ENCODE data around the gene MCU. TPM values are rescaled to one million over a fixed set of nuclear protein-coding genes. Genes with fewer than 3 reads are reported as not detected.

The MCU gene
- total RNA-seq, 4 donors from 2014 or later: 14.1 to 18.1 (median 15.8) TPM

DNA sequence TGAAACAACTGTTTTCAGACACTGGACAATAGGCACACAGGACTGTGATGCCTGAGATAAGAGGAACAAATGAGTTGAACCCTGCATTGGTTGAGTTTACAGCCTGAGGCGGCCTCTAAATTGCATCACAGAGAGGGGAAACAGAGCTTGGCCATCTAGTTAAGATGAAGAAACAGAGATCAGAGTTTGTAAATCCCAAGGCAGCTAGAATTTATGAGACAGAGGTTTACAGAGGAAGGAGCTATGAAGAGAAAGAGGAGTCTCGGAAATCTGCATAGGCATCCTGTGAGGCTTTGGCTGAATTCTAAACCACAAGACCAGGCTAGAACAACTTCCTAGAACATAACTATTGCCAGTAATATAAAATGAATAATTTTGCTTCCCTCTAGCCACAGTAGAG lies 160.6 kb downstream of the MCU start:
- TF ChIP-seq, protein P1, sequence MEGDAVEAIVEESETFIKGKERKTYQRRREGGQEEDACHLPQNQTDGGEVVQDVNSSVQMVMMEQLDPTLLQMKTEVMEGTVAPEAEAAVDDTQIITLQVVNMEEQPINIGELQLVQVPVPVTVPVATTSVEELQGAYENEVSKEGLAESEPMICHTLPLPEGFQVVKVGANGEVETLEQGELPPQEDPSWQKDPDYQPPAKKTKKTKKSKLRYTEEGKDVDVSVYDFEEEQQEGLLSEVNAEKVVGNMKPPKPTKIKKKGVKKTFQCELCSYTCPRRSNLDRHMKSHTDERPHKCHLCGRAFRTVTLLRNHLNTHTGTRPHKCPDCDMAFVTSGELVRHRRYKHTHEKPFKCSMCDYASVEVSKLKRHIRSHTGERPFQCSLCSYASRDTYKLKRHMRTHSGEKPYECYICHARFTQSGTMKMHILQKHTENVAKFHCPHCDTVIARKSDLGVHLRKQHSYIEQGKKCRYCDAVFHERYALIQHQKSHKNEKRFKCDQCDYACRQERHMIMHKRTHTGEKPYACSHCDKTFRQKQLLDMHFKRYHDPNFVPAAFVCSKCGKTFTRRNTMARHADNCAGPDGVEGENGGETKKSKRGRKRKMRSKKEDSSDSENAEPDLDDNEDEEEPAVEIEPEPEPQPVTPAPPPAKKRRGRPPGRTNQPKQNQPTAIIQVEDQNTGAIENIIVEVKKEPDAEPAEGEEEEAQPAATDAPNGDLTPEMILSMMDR (IDR thresholded peaks at IDR 0.05; ENCODE audit: low read depth): no peak

DNA sequence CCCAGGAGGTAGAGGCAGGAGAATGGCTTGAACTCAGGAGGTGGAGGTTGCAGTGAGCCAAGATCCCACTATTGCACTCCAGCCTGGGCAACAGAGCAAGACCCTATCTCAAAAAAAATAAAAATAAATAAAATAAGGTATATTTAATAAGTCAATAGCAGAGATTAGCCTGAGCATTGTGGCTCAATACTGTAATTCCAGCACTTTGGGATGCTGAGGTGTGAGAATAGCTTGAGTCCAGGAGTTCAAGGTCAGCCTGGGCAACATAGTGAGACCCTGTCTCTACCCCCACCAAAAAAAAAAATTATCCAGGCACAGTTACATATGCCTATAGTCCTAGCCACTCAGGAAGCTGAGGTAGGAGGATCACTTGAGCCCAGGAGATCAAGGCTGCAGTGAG lies 163.2 kb downstream of the MCU start:
- TF ChIP-seq, protein P1 (IDR thresholded peaks at IDR 0.05; ENCODE audit: low read depth): no peak

DNA sequence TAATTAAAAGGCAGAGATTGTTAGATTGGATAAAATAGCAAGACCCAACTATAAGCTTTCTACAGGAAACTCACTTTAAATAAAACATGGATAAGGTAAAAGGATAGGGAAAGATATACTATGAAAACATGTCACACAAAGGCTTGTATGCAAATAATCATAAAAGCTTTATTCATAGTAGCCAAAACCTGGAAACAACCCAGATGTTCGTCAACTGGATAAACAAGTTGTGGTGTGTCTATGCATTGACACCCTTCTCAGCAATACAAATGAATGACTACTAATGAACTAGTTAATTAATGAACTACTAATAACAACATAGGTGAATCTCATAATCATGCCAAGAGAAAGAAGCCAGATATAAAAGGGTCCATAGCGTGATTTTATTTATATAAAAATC lies 163.8 kb downstream of the MCU start:
- TF ChIP-seq, protein P1 (IDR thresholded peaks at IDR 0.05; ENCODE audit: low read depth): no peak

DNA sequence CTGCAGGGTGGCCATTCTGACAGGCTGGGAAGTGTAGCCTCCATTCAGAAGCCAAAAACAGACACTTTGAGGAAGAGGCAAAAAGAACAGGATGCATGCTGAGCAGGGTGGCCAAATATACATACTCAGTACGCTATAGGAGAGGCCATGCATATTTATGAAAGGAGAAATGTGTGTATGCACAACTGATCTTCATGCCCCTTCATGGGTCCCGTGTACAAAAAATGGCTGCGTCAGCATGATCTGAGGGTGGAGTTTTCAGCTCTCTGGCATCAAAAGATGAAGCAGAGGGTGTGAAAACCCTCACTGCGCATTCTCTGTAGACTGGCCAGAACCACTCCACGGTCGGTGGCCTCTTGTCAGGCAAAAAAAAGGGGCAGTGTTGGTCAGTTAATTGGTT lies 166.1 kb downstream of the MCU start:
- TF ChIP-seq, protein P1 (IDR thresholded peaks at IDR 0.05; ENCODE audit: low read depth): no peak

DNA sequence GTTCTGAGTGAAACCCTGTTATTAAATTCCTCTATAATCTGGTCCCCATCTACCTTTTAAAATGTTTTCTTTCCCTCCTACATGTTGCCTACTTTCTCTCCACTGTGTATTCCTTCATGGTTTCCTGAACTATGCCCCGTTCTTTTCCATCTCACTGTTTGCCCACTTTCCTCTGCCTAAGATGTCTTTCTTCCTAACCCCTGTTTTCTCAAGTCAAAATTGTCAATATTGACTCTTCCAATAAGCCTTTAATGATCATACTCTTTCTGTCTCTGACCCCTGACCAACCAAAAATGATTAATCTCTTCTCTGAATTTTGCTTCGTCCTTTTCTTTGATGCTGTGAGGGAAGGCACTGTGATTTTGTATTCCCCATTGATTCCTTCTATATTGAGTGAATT lies 171.0 kb downstream of the MCU start:
- TF ChIP-seq, protein P1 (IDR thresholded peaks at IDR 0.05; ENCODE audit: low read depth): no peak

DNA sequence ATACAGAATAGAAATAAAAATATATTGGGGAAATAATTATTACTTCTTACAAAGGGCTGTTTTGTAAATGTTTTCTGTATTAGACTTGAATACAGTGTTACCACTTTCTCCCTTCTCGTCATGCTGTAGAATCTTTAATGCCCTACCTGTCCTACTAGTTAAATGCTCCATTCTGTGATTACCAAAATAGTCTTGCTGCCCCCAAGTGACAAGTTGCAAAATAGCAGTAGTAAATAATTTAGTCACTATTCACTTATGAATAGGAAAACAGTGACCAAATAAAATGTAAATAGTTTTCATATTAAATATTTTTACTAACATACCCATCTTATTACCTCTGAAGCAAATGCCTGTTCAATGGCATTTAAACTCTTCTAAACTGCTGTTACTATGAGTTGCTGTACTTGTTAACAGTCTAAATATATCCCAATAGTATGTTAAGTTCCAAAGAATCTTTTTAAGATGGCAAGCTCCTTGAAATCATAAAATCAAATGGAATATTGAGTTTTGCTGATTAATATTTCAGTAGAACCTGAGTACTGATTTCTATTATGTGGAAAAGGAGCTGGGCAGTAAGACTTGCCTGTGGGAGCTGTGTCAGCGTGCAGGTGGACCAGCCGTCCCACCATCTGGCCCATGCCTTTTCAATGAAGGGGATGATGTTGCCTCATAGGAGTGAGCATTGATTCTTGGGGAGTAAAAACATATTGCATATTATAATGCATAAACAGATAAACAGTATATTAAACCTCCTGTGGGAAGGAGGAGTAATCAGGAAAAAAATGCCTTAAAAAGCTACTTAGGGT lies 183.5 kb downstream of the MCU start:
- TF ChIP-seq, protein P1 (IDR thresholded peaks at IDR 0.05; ENCODE audit: low read depth): no peak

DNA sequence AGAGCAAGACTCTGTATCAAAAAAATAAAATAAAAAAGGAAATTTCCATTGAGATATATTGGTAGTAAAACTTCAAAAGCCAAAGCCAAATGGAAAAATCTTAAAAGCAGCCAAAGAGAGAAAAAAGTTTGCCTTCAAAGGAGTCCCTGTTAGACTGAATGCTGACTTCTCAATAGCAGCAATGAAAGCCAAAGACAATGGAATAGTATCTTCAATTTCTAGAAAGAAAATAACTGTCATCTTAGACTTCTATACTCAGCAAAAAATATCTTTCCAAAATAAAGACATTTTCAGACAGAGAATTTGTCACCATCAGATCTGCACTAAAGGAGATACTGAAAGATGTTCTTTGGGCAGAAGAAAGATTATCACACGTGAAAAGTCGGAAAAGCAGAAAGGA lies 187.3 kb downstream of the MCU start:
- TF ChIP-seq, protein P1 (IDR thresholded peaks at IDR 0.05; ENCODE audit: low read depth): no peak

All from subcutaneous adipose tissue (tissue), 4 donors.